ENCODE data around the gene COBLL1.
A peak's percentile ranks its signal among the peaks of the same experiment; 100 is the strongest.

COBLL1 gene

DNA sequence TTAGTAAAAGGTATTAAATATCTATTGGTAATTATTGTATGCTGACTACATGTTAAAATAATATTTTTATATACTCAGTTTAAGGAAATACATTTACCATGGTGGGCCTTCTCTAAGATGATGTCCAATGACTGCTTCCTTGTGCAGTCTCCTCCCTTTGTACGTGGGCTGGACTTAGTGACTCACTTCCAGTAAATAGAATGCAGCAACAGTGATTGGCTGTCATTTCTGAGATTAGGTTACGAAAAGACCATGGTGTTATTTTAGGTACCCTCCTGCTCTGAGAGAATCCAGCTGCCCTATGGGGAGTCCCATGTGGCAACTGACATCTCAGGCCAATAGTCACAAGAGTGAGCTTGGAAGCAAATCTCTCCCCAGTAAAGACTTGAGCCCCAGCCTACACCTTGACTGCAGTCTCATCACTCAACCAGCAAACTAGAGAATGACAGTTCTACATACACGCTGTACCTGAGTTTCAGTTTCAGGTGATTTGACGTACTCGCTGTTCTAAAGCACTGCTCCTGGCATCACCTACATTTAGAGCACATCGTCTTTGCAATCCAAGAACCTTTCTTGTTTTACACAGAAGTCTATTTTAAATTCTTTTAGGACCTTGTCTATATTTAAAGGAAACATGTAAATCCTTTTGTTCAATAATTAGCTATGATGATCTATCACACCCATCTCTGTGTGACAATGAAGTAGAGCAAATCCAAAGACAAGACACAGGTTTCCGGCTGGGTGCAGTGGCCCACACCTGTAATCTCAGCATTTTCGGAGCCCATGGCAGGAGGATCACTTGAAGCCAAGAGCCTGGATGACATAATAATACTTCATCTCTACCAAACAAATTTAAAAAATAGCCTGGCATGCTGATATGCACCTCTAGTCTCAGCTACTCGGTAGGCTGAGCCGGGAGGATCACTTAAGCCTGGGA lies 87.2 kb downstream of the COBLL1 start:
- no peak for DNase-seq

DNA sequence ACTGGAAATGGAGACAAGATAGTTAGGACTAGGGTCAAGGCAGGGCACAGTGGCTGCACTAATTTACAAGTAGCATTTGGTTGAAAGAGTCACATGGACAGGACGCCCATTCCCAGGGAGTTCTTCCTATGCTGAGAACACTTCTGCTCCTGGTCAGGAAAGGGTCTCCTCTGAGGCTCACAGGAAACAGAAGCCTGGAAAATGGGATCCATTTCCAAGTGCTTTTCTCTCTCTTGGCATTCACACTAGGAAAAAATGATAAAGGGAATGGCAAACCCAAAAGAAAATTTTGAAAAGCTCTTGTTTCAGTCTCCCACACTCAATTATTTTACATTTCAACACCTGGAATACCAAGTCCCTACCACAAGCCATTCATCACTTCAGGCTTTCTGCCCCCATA lies 88.7 kb downstream of the COBLL1 start:
- DNase-seq = no peak

DNA sequence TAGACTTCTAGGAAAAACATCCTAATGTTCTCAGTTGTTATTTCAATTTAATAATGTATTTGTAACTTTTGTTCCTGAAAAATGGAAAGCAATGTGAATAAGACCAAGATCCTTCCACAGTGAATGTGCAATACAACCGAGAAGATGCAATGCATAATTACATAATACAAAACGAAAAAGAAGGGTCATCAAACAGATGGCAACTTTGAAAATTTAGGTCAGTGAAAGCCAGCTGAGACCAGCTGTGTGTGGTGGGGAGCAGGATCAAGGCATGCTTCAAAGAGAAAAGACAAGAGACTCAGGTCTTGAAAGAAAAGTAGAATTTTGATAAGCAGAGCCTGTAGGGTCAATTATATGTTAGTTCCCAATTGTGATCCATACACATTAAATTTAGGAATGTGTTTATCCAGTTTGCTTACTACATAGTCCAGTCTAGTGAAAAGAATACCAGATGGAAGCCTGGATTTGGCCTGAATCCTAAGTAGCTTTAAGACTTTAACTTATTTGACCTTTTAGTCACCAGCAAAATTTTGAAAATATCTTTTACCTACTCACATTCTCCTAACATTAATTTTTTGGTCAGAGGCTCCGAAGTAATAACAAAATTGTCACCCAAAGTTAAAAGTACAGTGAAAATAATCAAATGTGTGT lies 93.7 kb downstream of the COBLL1 start:
- DNase-seq = no peak

DNA sequence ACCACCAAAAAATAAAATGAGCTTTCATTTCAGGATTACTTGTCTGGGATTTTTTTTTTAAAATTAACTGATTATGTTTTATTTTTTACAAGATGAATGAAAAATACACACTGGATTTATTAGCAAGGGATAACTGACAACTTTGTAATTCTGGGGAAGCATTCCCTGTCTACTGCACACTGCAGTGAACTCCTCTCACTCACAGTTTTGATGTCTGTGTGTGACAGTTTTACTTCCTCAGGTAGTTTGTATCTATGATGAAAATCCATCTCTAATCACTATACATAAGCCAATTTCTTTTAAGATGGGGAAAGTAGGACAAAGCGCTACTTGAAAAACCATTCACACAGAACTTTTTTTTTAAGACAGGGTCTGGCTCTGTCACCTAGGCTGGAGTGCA lies 94.5 kb downstream of the COBLL1 start:
- no peak for DNase-seq

DNA sequence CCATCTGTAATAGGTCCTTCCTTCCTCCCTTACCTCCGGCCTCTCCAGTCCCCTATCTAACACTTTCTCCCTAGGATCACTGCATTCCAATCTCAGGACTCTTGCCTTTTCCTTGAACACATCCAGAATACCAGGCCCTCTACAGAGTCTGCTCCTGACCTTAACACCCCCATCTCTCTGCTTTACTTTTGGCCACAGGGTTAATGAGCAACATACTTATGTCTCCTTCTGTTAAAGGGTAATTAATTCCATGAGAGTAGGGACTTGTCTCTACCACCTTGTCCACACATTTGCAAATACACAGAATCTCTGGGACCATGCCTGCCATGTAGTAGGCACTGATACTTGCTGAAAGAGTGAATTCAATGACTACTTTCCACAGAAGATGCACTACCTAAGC lies 94.9 kb downstream of the COBLL1 start:
- no peak for DNase-seq

DNA sequence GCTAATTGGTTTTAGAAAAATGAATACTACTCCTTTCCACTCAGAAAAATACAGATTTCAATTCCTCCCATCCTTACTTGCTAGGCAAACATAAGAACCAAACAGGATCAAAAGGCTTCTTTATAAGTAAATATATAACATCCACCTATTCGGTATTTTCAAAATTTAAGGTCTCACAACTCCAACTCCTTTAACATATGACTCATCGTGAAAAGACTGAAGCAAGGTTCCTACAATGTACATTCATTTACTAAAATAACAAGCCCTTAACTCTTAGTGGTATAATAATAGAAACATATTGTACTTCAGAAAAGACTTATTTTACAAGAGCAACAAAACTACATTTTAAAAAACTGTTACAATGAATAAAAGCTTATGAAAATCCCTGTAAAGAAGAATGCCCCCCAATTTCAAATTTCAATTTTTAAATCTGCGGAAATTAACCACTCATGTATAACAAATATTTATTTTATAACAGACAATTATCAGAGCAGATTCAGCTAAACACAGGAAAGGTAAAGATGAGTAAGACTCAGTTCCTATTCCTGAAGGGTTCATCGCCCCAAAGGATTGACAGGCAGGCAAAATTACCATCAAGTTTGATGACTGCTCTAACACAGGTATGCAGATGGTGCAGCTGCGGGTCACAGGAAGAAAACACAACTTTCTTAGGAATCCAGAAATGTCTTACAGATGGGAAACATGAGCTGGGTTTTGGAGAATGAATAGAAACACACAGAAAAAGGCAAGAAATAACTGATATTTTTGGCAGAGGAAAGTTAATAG lies 96.4 kb downstream of the COBLL1 start:
- DNase-seq = no peak

DNA sequence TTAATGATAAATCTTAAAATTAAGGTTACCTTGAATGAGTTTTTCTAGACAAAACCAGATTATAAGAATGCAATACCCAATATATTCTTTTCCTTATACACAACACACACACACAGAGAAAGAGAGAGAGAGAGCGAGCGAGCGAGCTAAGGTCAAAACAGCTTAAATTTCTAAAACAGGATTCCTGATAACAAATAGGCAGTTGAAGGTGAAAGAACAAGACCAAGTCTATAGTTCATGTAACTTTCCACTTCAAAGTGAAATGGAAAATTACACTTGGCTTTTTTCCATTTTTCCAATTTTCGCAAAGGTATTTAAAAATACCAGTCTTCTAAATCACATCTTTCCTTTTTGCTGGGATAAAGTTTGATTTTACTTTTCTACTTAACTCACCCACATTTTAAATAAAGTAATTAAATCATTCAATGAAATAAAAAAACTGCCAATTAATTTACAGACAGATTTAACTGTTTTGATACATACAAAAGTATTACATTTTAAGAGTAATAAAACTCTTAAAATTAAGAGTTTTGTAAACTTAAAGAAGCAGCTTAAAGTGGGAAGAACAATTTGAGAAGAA lies 98.8 kb downstream of the COBLL1 start:
- DNase-seq = no peak

DNA sequence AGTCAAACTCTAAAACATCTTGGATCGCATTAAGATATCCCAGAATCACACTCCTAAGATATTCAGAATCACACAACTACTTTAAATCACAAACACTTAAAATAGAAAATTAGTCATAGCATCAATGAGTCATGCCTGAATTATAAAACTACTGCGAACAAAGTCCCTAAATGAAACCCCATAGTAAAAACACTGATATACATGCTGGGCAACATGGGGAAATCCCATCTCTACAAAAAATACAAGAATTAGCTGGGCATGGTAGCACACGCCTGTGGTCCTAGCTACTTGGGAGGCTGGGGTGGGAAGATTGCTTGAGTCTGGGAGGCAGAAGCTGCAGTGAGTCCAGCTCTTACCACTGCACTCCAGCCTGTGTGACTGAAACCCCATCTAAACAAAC lies 101.7 kb downstream of the COBLL1 start:
- DNase-seq = no peak

DNA sequence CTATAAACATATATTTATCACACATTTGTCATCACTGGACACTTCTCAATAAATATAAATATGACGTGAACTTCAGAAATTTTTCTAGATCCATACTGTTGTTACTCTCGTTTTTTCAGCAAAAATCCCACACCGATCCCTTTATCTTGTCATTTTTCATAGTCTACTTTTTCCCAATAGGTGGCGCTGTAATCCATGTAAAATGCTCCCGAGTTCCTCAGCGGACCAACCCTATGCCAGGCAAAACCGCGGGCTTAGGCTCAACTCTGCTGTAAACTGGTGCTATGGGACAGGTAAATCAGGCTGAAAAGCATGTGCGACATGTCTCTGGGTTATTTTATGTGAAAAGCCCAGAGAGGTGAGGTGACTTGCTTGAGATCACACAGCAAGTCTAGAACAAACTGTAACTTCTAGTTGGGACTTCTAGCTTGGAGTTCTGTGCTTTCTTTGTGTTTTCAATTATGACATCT lies 104.0 kb downstream of the COBLL1 start:
- peak; percentile 18 for DNase-seq

DNA sequence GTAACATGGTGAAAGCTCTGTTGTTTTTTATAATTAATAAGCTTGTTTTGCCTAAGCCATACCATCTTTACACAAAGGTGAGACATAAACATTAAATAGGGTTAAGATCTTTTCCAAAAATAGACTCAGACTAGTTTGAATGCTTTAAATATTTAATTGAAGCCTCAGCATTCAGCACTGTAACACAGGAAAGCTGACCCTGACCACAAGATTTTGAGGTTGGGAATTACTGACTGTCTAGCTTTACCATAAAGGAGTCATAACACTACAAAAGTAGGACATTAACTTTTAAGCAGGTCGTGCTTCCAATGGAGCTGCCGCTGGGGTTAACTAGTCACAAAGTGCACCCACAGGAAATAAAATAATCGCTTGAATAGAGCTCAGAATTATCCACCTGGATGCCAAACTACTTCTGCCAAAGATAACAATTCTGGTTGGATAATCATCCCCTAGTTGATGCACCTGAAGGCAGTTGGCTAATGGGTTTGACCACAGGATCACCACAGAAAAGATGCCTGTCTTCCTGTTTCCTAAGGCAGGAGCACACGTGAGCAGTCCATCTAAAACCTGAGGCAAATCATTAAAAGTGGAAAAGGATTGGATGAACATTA lies 106.2 kb downstream of the COBLL1 start:
- DNase-seq = no peak

DNA sequence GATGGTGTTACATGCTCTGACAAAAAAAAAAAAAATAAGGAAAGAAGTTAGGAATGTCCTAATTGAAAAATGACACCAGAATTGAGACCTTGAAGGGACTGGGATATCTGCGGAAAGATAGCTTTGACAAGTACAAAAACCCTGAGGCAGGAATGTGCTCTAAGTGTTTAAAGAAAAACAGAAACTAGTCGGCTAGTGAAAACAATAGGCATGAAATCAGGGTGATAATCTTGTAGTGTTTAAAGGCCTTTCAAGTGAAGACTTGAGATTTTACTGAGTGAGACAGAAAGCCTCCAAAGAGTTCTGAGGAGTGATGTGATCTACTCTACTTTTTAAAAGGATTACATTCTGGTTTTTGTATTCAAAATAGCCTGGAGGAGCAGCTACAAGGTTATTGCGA lies 107.4 kb downstream of the COBLL1 start:
- no peak for DNase-seq

DNA sequence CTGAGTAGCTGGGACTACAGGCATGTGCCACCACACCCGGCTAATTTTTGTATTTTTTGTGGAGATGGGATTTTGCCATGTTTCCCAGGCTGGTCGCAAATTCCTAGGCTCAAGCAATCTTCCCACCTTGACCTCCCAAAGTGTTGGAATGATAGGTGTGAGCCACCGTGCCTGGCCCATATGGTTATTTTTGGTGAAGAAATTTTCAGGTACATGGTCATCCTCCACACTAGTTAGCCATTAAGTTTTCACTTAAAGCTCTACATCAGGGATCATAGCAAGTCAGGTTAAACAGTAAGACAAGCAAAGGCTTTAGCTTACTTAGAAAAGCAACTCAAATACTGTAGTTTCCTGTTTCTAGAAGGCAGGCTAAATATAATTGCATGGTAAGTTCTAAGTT lies 116.1 kb downstream of the COBLL1 start:
- no peak for DNase-seq

DNA sequence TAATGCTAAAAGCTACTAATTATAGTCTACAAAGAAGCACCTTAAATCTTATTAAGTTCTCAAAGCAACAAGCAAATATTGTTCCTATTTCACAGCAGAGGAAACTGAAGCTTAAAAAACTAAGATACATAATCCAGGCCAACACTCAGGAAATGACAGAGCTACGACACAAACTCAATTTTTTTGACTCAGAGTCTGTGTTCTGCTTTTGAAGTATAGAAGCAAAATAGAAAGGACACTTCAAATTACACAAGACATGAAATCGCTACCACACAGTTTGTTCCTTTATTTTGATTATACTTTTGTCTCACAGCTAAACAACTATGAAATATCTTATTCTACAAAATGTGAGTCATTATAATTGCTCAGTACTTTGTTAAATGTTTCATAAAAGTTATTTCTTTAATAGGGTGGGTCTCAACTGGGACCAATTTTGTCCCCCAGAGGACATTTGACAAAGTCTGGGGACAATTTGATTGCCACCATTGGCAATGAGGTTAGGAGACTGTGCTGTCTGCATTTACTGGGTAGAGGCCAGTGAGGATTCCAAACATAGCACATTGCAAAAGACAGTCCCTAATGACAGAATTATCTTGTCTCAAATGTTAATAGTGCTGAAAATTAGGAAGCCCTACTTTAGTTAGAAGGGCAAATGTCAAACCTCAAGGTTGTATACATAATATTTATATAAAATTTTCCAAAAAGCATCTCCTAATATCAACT lies 118.8 kb downstream of the COBLL1 start:
- DNase-seq = no peak

DNA sequence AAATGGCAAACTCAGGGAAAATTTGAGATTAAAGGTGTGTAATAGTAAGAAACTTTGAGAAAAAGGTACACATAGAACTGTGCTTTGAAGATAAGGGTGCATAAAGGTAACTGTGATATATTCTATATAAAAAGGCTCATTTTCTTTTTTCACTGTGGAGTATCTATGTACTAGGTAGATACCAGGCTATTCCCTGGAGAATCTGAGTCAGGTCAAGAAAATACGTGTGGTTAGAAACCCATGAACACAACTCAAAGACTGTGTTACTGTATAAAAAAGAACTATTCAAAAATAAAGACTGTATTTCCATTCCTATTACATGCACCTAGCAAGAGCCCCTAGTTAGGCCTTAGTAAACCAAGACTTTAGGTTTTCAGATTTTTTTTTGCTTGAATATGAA lies 120.2 kb downstream of the COBLL1 start:
- no peak for DNase-seq

DNA sequence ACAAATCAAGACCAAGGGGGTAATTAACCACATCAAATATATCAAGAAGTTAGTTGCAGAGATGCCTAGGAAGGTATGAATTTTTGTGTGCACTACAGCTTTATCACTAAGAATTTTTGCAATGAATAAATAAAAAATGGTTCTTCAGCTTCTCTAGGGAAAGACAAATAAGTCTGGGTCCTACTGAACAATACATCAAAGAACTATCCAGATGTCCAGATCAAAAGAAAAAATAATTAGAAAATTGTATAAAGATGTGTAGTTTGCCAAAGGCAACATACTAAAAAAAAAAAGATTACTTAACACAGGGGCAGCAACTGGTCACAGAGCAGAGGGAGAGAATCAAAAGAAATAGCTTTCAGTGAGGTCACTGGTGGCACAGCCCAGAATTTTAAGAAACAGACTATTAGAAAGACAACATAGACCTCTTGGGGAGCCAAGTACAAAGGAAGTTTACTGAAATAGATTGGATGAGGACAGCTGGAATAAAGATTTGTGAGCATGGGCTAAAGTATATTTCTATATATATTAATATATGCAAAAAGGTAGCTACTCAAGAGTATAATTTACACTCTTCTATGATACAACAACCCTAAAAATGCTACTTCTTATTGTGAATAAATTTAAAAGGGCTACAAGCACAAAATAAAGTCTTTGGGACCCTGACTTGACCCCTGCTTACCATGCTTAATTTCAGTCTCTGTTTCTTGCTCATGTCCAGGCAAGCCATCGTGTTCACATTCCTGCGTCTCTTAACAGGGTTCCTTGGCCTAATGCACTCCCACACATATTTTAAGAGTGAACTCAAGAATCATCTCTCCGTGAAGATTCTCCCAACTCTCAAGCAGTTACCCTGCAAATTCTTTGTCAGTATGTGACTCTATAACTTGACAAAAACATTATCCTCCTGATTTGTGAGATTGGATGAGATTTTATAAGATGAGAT lies 121.4 kb downstream of the COBLL1 start:
- no peak for DNase-seq

DNA sequence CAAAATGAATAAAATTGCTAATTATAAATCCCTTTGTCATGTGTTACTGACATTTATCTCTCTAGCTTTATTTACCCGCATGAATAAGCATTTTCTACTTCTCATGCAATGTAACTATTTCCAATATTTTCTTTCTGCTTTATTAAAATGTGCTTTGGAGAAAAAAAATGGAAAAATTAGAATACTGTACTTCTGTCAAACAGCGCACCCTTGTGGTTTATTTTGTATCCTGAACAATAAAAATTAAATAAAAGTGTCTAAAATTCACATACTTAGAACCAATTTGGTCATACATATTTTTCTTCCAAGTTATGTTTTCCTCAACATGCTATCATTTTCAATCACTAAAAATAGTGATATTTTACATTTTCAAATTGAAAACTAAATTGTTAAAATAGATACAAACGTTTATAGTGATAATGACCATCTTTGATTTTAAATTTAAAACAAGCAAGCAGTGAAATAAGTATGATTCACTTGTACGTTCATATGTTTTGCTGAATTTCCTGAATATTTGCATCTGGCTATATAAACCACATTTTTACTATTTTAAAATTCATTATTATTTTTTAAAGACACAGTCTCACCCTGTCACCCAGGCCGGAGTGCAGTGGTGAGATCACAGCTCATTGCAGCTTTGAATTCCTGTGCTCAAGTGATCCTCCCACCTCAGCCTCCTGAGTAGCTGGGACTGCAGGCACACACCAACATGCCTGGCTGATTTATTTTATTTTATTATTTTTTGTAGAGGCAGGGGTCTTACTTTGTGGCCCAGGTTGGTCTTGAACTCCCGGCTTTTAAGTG lies 124.4 kb downstream of the COBLL1 start:
- no peak for DNase-seq

DNA sequence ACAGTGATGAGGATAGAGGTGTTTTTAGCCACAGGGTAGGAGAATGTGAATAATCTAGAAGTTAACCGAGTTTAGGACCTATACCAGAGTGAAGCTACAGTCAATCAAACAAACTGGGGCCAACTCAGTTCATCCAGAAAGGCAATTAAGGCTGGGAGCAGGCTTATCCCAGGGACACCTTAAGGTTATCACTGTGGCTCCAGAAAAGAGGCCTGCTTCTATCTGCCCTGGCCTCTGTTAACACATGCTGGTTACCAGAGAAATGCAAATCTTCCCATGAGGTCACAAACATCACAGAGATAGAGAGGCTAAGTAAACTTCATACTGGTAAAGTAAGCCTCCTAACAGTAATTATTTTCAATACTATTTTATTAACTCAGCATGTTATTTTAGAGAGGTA lies 127.2 kb downstream of the COBLL1 start:
- DNase-seq = no peak

DNA sequence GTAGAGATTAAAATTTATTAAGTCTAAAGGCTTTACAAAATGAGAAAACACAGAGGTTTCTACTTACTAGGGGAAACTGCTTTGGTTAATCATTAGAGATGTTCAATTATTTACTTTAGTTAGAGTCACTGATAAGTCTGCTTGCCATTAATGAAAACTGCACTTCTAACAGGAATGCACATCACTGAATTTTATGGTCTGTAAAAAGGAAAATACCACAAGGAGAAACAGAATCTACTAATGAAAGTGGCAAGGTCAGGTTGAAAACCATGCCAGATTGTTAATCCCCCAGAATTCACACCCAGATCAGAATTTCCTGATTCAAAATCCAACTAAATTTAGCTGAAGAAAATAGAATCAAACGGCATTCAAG lies 129.9 kb downstream of the COBLL1 start:
- DNase-seq = no peak

DNA sequence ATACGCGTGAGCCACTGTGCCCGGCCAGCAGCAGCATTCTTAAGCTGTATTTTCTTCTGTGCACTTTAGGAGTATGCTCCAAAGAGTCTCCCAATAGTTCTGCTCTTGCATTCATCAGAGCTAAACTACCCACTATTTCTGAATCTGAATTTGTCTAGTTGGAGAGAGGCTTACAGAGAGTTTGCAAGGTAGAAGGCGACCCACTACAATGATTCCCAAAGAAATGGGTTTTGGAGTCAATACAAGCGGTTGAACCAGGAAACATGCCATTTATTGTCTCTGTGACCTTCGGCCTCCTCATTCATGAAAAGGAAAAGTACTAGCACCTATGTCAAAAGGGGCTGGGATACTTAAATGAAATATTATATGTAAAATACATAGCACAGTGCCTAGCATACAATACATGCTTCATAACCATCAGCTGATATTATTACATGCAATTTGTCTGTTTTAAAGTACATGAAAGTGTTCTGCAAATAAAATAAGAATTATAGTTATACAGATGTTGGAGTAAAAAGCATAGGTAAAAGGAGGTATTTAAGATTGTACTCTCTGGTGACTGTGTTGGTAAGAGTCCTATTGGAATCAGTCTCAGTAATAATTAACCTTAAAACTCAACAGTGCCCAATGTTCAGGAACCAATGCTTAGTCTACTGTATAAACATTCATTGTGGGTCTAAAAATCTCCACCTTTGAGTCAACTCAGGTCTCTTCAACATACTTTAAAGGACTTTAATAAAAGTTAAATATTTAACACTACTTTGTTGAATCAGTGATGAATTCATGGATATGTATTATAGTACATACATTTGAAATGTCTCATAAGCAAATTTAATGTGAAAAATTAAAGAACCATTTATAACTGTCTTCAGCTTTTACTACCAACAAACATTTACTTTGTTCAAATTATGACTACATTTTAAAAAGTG lies 130.5 kb downstream of the COBLL1 start:
- DNase-seq = no peak
